Activated naive CD8-positive, alpha-beta T cell treated with anti-CD3 and anti-CD28 coated beads, Interleukin-2, amount 50 U/mL, for 24 hours (primary cell): ENCODE data around the gene SFMBT1.
"Not testable (repeated sequence)": the region's sequence is repeated elsewhere in the genome, so short reads cannot be mapped to it uniquely, and the experiment has no call there.

ENCODE experiments used
- ATAC-seq: fragments of 150-1000 bp; cut with Tn5 transposase; one replicate; pipeline ENCODE4 v1.10.0; 2021
- DNase-seq: peaks from one replicate; pipeline ENCODE4 v3.0.0; 2021
- H3K27ac Mint-ChIP-seq: one replicate; pipeline ENCODE4 v1.8.0; 2021; ENCODE audit warnings: mild to moderate bottlenecking, mixed read lengths
- H3K27me3 Mint-ChIP-seq: one replicate; pipeline ENCODE4 v1.8.0; 2021; ENCODE audit warnings: mixed read lengths
- H3K36me3 Mint-ChIP-seq: one replicate; pipeline ENCODE4 v1.8.0; 2021; ENCODE audit warnings: low read depth, mixed read lengths
- H3K4me1 Mint-ChIP-seq: one replicate; pipeline ENCODE4 v1.8.0; 2021; ENCODE audit warnings: mixed read lengths
- H3K4me3 Mint-ChIP-seq: one replicate; pipeline ENCODE4 v1.8.0; 2021; ENCODE audit warnings: mild to moderate bottlenecking, moderate library complexity, mixed read lengths
- H3K9me3 Mint-ChIP-seq: one replicate; pipeline ENCODE4 v1.8.0; 2021; ENCODE audit warnings: mixed read lengths

The SFMBT1 gene

GRCh38 chr3:53035018-53035417 is 10.9 kb downstream of the SFMBT1 start:
- H3K27me3 Mint-ChIP-seq, result not testable (repeated sequence)
- H3K4me1 Mint-ChIP-seq, result peaks cover 53% of the 10 kb centered on the region

DNA sequence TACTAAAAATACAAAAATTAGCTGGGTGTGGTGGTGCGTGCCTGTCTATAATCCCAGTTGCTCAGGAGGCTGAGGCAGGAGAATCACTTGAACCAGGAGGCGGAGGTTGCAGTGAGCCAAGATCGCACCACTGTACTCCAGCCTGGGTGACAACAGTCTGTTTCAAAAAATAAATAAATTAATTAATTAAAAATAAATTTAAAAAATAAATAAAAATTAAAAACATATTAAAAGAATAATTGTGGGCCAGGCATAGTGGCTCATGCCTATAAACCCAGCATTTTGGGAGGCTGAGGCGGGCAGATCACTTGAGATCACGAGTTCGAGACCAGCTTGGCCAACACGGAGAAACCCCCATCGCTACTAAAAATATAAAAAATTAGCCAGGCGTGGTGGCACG is 11.5 kb downstream of the SFMBT1 start:
- ATAC-seq, H3K9me3 Mint-ChIP-seq, DNase-seq, H3K27me3 Mint-ChIP-seq, H3K4me3 Mint-ChIP-seq, H3K27ac Mint-ChIP-seq, H3K36me3 Mint-ChIP-seq: not testable (repeated sequence)
- peaks cover 53% of the 10 kb centered on the region for H3K4me1 Mint-ChIP-seq

More at GRCh38 chr3:53035018-53035417, 10.9 kb downstream of the SFMBT1 start:
- H3K9me3 Mint-ChIP-seq, H3K36me3 Mint-ChIP-seq, H3K4me3 Mint-ChIP-seq, DNase-seq, H3K27ac Mint-ChIP-seq, ATAC-seq: not testable (repeated sequence)

DNA sequence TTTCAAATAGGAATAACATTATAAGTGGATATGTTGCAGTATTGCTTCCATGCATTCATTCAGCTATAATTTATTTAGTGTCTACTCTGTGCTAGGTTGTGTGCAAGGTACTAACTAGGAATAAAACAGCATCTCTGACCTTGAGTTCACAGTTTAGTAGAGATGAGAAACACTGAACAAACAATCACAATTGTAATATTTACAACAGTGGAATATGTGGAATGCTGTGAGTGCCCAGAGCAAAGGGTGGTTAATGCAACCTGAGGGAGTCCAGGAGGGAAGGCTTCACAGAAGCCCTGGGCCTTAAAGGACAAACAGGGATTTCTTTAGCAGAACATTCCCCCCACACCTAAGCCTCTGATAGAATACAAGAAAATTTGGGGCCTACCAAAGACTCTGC is 13.3 kb downstream of the SFMBT1 start:
- Mint-ChIP-seq H3K9me3 (no peaks in the 10 kb centered on the region), H3K27ac (no peak overlapping the region), H3K4me3 (no peak overlapping the region), H3K4me1 (peaks cover 44% of the 10 kb centered on the region), H3K36me3 (no peaks in the 10 kb centered on the region), H3K27me3 (no peaks in the 10 kb centered on the region)
- DNase-seq (no peak), ATAC-seq (no peak)

DNA sequence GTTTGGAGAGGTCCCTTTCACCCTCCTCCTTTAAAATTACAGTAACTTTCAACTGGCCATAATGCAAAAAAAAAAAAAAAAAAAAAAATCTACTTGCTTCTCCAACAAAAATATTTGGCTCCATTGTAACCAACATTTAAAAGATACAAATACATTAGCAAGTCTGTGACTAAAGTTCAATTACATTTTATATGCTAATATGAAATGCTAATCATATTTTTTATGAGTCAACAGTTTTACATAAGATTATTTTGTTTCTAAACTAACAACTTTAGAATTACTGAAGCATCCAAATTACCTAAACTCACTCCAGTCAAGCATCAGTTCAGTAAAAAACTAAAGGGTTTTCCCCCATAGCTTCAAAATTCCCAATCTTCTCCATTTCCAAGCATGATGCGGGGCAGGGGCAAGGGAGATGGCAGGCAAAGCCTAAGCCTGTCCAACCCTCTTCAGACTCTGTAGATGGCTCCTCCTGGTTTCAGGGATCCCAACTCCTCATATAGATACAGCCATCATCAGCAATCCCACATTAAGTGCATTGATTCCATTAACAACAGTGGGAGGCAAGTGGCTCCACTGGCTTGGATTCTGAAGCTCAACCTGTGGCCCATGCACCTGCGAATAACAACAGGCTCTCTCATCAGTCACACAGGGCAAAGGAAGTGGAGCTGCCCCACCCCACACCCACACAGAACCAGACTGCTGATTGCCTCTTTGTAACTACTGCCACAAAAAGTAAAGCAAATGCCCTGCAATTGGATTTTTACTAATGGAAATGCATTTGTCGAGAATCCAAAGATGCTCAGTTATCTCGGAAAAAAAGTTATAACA is 15.0 kb downstream of the SFMBT1 start:
- Mint-ChIP-seq H3K4me3 (no peak overlapping the region), H3K36me3 (no peaks in the 10 kb centered on the region), H3K27me3 (no peaks in the 10 kb centered on the region), H3K27ac (no peak overlapping the region), H3K9me3 (no peaks in the 10 kb centered on the region), H3K4me1 (peaks cover 41% of the 10 kb centered on the region)
- DNase-seq (peak; percentile 30), ATAC-seq (peak; percentile 80)

GRCh38 chr3:53028641-53029040 is 17.2 kb downstream of the SFMBT1 start:
- Mint-ChIP-seq H3K9me3 (no peaks in the 10 kb centered on the region), H3K4me1 (peaks cover 37% of the 10 kb centered on the region), H3K36me3 (peaks cover 2% of the 10 kb centered on the region), H3K27me3 (no peaks in the 10 kb centered on the region), H3K4me3 (no peak overlapping the region), H3K27ac (no peak overlapping the region)
- DNase-seq (no peak), ATAC-seq (no peak)

DNA sequence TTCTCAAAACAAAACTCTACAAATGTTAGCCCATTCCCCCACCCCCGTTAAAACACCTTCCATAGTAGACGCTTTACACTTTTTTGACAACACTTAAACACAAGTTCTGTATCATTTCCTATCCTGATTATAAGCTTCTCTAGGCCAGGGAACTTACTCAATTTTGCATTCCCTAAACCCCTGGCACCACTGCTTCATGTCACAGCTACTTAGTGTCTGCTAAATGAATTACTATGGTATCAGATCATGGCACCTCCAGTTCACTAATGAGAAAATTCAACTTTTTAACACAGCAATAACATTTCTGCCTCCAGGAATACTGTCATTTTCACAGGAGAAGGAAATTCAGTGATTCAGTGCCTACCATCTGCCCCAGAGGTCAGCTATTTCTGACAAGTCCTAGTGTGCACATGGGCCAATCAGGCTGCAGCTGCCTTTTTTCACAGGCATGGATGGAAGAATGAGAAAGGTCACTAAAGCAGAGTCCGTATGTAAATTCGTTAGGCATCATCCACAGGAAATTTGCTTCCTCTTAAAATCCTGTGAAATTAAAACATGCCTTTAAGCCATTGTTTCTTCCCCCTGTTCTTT is 18.5 kb downstream of the SFMBT1 start:
- ATAC-seq, result no peak
- H3K4me1 Mint-ChIP-seq, result peaks cover 50% of the 10 kb centered on the region
- no peak overlapping the region for H3K27ac Mint-ChIP-seq
- H3K27me3 Mint-ChIP-seq, result no peaks in the 10 kb centered on the region
- DNase-seq, result no peak
- H3K36me3 Mint-ChIP-seq, result peaks cover 2% of the 10 kb centered on the region
- H3K9me3 Mint-ChIP-seq, result no peaks in the 10 kb centered on the region
- H3K4me3 Mint-ChIP-seq, result no peak overlapping the region

- H3K36me3 Mint-ChIP-seq, result peaks cover 2% of the 10 kb centered on the region
- no peak overlapping the region for H3K27ac Mint-ChIP-seq
- H3K9me3 Mint-ChIP-seq, result no peaks in the 10 kb centered on the region
- no peak for ATAC-seq
- no peaks in the 10 kb centered on the region for H3K27me3 Mint-ChIP-seq
- DNase-seq, result no peak
- H3K4me1 Mint-ChIP-seq, result peaks cover 53% of the 10 kb centered on the region
- H3K4me3 Mint-ChIP-seq, result no peak overlapping the region
Observed at GRCh38 chr3:53026382-53027162, 19.3 kb downstream of the SFMBT1 start.

- H3K27ac Mint-ChIP-seq, result no peak overlapping the region
- H3K4me1 Mint-ChIP-seq, result peaks cover 51% of the 10 kb centered on the region
- no peaks in the 10 kb centered on the region for H3K9me3 Mint-ChIP-seq
- H3K4me3 Mint-ChIP-seq, result no peak overlapping the region
- ATAC-seq, result no peak
- DNase-seq, result no peak
- peaks cover 2% of the 10 kb centered on the region for H3K36me3 Mint-ChIP-seq
- no peaks in the 10 kb centered on the region for H3K27me3 Mint-ChIP-seq
Observed at GRCh38 chr3:53024315-53024714, 21.6 kb downstream of the SFMBT1 start.

GRCh38 chr3:53023072-53023823 is 22.6 kb downstream of the SFMBT1 start:
- H3K4me3 Mint-ChIP-seq, result no peak overlapping the region

DNA sequence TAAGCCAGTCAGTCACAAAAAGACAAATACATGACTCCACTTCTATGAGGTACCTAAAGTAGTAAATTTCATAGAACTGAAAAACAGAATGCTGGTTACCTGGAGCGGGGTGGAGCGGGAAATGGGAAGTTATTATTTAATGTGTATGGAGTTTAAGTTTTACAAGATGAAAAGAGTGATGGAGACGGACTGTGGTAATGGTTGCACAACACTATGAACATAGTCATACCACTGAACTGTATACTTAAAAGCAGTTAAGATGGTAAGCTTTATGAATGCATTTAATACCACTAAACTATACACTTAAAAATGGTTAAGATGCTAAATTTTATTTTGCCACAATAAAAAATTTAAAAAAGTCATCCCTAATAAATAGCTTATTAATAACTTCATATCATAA is 23.2 kb downstream of the SFMBT1 start:
- Mint-ChIP-seq H3K9me3 (no peaks in the 10 kb centered on the region), H3K36me3 (peaks cover 2% of the 10 kb centered on the region), H3K4me3 (no peak overlapping the region), H3K27ac (no peak overlapping the region), H3K27me3 (no peaks in the 10 kb centered on the region), H3K4me1 (peaks cover 57% of the 10 kb centered on the region)
- no peak for DNase-seq
- no peak for ATAC-seq

More at GRCh38 chr3:53023072-53023823, 22.6 kb downstream of the SFMBT1 start:
- no peak overlapping the region for H3K27ac Mint-ChIP-seq
- no peak for DNase-seq
- peaks cover 2% of the 10 kb centered on the region for H3K36me3 Mint-ChIP-seq
- peak; percentile 83 for ATAC-seq
- no peaks in the 10 kb centered on the region for H3K9me3 Mint-ChIP-seq
- no peaks in the 10 kb centered on the region for H3K27me3 Mint-ChIP-seq
- H3K4me1 Mint-ChIP-seq, result peaks cover 56% of the 10 kb centered on the region

- H3K4me1 Mint-ChIP-seq, result peaks cover 41% of the 10 kb centered on the region
- H3K9me3 Mint-ChIP-seq, result no peaks in the 10 kb centered on the region
- no peak for ATAC-seq
- no peak overlapping the region for H3K27ac Mint-ChIP-seq
- no peaks in the 10 kb centered on the region for H3K27me3 Mint-ChIP-seq
- H3K4me3 Mint-ChIP-seq, result no peak overlapping the region
- no peaks in the 10 kb centered on the region for H3K36me3 Mint-ChIP-seq
- no peak for DNase-seq
Observed at GRCh38 chr3:53016236-53016635, 29.6 kb downstream of the SFMBT1 start.

GRCh38 chr3:53011324-53011723 is 34.5 kb downstream of the SFMBT1 start:
- ATAC-seq, result no peak
- Mint-ChIP-seq H3K9me3 (no peaks in the 10 kb centered on the region), H3K27ac (no peak overlapping the region), H3K4me3 (no peak overlapping the region), H3K27me3 (no peaks in the 10 kb centered on the region), H3K4me1 (peaks cover 28% of the 10 kb centered on the region), H3K36me3 (peaks cover 7% of the 10 kb centered on the region)
- no peak for DNase-seq

GRCh38 chr3:53009826-53010539 is 35.9 kb downstream of the SFMBT1 start:
- Mint-ChIP-seq H3K27me3 (no peaks in the 10 kb centered on the region), H3K4me1 (peaks cover 31% of the 10 kb centered on the region), H3K36me3 (peaks cover 7% of the 10 kb centered on the region), H3K9me3 (no peaks in the 10 kb centered on the region), H3K4me3 (no peak overlapping the region), H3K27ac (no peak overlapping the region)
- ATAC-seq (no peak), DNase-seq (no peak)

DNA sequence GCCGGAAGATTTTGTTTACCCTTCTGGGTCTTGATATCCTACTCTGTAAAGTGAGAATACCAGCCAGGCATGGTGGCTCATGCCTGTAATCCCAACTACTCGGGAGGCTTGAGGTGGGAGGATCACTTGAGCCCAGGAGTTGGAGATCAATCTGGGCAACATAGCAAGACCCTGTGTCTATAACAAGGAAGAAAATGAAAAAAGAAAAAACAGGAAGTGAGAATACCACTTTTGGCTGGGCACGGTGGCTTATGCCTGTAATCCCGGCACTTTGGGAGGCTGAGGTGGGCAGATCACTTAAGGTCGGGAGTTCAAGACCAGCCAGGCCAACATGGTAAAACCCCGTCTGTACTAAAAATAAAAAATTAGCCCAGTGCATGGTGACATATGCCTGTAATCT is 36.9 kb downstream of the SFMBT1 start:
- Mint-ChIP-seq H3K4me1 (peaks cover 37% of the 10 kb centered on the region), H3K27ac (no peak overlapping the region), H3K36me3 (peaks cover 7% of the 10 kb centered on the region), H3K9me3 (no peaks in the 10 kb centered on the region), H3K4me3 (no peak overlapping the region), H3K27me3 (no peaks in the 10 kb centered on the region)
- no peak for ATAC-seq
- no peak for DNase-seq
